Neural crest cell (in vitro differentiated cells): Measurements from ENCODE around the gene CNGA4. TPM values are rescaled to one million over a fixed set of nuclear protein-coding genes. Genes with fewer than 3 reads are reported as not detected.

Source experiments
- DNase-seq: peaks from one replicate; pipeline ENCODE4 v3.0.0; 2021; ENCODE audit warnings: low read depth, mixed read lengths, low spot score
- H3K27ac Mint-ChIP-seq: one replicate; pipeline ENCODE4 v1.8.0; 2021; ENCODE audit warnings: mild to moderate bottlenecking, mixed read lengths; ENCODE audit not compliant: unreplicated experiment
- H3K27me3 Mint-ChIP-seq: 2 replicates; pipeline ENCODE4 v1.8.0; 2021; ENCODE audit warnings: low read depth, mild to moderate bottlenecking, mixed read lengths
- H3K36me3 Mint-ChIP-seq: 2 replicates; pipeline ENCODE4 v1.8.0; 2021; ENCODE audit warnings: low read depth, mild to moderate bottlenecking, mixed read lengths
- H3K4me1 Mint-ChIP-seq: 2 replicates; pipeline ENCODE4 v1.8.0; 2021; ENCODE audit warnings: mixed read lengths
- H3K4me3 Mint-ChIP-seq: one replicate; pipeline ENCODE4 v1.8.0; 2021; ENCODE audit warnings: mild to moderate bottlenecking, mixed read lengths
- H3K9me3 Mint-ChIP-seq: 2 replicates; pipeline ENCODE4 v1.8.0; 2021; ENCODE audit warnings: mixed read lengths
- CTCF ChIP-seq: fragments of 200-600 bp; sonication (generic); conservative IDR thresholded peaks from 2 replicates; pipeline ENCODE4 v1.5.0; 2021; ENCODE audit warnings: antibody characterized with exemption, mild to moderate bottlenecking
- total RNA-seq: library from RNA; stranded (reverse); gene quantifications from 2 replicates; pipeline ENCODE4 v1.2.1, GENCODE V29; 2021

The CNGA4 gene
- total RNA-seq, 1 donor from 2014 or later, result 0.16 TPM

GRCh38 chr11:6204706-6205105 lies 34.2 kb upstream of the CNGA4 start:
- Mint-ChIP-seq H3K9me3 (no peaks in the 10 kb centered on the region), H3K4me1 (peaks cover 6% of the 10 kb centered on the region), H3K27me3 (no peaks in the 10 kb centered on the region), H3K27ac (no peak overlapping the region), H3K36me3 (peaks cover 8% of the 10 kb centered on the region), H3K4me3 (no peak overlapping the region)
- no peak for DNase-seq
- no peak for TF ChIP-seq CTCF

GRCh38 chr11:6205366-6205765 lies 33.5 kb upstream of the CNGA4 start, which contains the start of gene C11orf42:
TSS of gene C11orf42 (plus strand) at chr11:6205557. CDS start at chr11:6205616, 59 bp downstream.
- no peak for DNase-seq
- Mint-ChIP-seq H3K4me1 (peaks cover 6% of the 10 kb centered on the region), H3K27me3 (no peaks in the 10 kb centered on the region), H3K36me3 (peaks cover 8% of the 10 kb centered on the region), H3K4me3 (no peak within 1 kb of the TSS), H3K27ac (no peak within 1 kb of the TSS), H3K9me3 (no peaks in the 10 kb centered on the region)
- TF ChIP-seq CTCF, result no peak

- TF ChIP-seq CTCF, result no peak
- Mint-ChIP-seq H3K27ac (no peak overlapping the region), H3K9me3 (no peaks in the 10 kb centered on the region), H3K4me3 (no peak overlapping the region), H3K36me3 (peaks cover 8% of the 10 kb centered on the region), H3K4me1 (no peaks in the 10 kb centered on the region), H3K27me3 (no peaks in the 10 kb centered on the region)
- DNase-seq, result no peak
Observed at GRCh38 chr11:6206456-6207180, 32.3 kb upstream of the CNGA4 start.

GRCh38 chr11:6209801-6210200 lies 29.1 kb upstream of the CNGA4 start:
- H3K27ac Mint-ChIP-seq, result no peak overlapping the region
- H3K9me3 Mint-ChIP-seq, result no peaks in the 10 kb centered on the region
- H3K36me3 Mint-ChIP-seq, result peaks cover 5% of the 10 kb centered on the region
- DNase-seq, result no peak
- H3K4me3 Mint-ChIP-seq, result no peak overlapping the region
- no peaks in the 10 kb centered on the region for H3K4me1 Mint-ChIP-seq
- no peaks in the 10 kb centered on the region for H3K27me3 Mint-ChIP-seq
- no peak for TF ChIP-seq CTCF

- Mint-ChIP-seq H3K4me1 (no peaks in the 10 kb centered on the region), H3K36me3 (peaks cover 5% of the 10 kb centered on the region), H3K27me3 (no peaks in the 10 kb centered on the region), H3K9me3 (no peaks in the 10 kb centered on the region), H3K27ac (no peak overlapping the region), H3K4me3 (no peak overlapping the region)
- TF ChIP-seq CTCF, result no peak
- DNase-seq, result no peak
Observed at GRCh38 chr11:6210274-6210955, 28.5 kb upstream of the CNGA4 start.
